ENCODE results near the gene MAFF.
A peak's percentile ranks its signal among the peaks of the same experiment; 100 is the strongest.

MAFF gene

DNA sequence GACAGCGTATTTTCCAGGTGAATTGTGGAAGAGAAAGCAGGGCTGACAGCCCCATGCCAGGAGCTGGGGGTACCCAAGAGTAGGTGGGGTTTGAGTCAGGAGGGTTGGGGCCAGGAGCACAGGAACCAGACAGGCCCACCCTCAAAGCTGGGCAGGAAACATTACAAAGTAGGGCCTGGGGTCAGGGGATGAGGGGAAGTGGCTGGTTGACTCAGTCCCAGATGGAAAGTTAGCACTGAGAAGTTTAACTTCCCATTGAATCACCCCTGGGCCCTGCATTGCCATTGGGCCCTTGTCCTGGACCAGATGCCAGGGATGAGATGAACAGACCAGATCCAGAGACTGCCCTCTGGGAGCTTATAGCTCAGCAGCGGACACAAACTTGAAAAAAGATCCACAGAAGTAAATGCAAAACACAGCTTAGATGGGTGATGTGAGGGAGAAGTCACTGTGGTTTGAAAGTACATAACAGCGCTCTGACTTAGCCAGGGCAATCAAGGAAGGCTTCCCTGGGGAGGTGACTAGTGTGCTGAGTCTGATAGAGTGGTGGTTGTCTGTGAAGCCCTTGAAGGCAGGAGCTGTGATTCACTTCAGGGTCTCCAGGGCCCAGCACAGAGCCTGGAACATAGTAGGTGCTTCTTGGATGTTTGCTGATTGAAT lies 2.2 kb downstream of the MAFF start:
- no peak overlapping the region for H3K4me2 ChIP-seq (ENCODE audit: insufficient read depth, low read length)
- H3K4me1 ChIP-seq (ENCODE audit: insufficient read depth, low read length): peaks cover 35% of the 10 kb centered on the region
- no peak overlapping the region for H3K27ac ChIP-seq (ENCODE audit: low read length)
- H2AFZ ChIP-seq (ENCODE audit: low read depth, low read length): no peak overlapping the region
- no peaks in the 10 kb centered on the region; the same call in 1 of the 2 replicates for H3K36me3 ChIP-seq (ENCODE audit: insufficient read depth, low read length)
- TF ChIP-seq, protein P1, sequence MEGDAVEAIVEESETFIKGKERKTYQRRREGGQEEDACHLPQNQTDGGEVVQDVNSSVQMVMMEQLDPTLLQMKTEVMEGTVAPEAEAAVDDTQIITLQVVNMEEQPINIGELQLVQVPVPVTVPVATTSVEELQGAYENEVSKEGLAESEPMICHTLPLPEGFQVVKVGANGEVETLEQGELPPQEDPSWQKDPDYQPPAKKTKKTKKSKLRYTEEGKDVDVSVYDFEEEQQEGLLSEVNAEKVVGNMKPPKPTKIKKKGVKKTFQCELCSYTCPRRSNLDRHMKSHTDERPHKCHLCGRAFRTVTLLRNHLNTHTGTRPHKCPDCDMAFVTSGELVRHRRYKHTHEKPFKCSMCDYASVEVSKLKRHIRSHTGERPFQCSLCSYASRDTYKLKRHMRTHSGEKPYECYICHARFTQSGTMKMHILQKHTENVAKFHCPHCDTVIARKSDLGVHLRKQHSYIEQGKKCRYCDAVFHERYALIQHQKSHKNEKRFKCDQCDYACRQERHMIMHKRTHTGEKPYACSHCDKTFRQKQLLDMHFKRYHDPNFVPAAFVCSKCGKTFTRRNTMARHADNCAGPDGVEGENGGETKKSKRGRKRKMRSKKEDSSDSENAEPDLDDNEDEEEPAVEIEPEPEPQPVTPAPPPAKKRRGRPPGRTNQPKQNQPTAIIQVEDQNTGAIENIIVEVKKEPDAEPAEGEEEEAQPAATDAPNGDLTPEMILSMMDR (IDR thresholded peaks at IDR 0.05; ENCODE audit: borderline replicate concordance, extremely low read depth, low read length, poor library complexity, severe bottlenecking): no peak
- H3K9me3 ChIP-seq (ENCODE audit: insufficient read depth, low read length, severe bottlenecking): no peaks in the 10 kb centered on the region
- DNase-seq (no peak), ATAC-seq (ENCODE audit: insufficient read depth, low read depth) (no peak)
- H3K4me3 ChIP-seq (ENCODE audit: low read depth in 1 of 2, low read length in 2 of 2): no peak overlapping the region
- H3K27me3 ChIP-seq (ENCODE audit: insufficient read depth, low read length, poor library complexity): peaks cover 11% of the 10 kb centered on the region
- peaks cover 25% of the 10 kb centered on the region for H4K20me1 ChIP-seq (ENCODE audit: insufficient read depth, low read length)
- H3K79me2 ChIP-seq (ENCODE audit: insufficient read depth, low read length): no peaks in the 10 kb centered on the region
- no peak overlapping the region for H3K9ac ChIP-seq (ENCODE audit: low read depth, low read length)

DNA sequence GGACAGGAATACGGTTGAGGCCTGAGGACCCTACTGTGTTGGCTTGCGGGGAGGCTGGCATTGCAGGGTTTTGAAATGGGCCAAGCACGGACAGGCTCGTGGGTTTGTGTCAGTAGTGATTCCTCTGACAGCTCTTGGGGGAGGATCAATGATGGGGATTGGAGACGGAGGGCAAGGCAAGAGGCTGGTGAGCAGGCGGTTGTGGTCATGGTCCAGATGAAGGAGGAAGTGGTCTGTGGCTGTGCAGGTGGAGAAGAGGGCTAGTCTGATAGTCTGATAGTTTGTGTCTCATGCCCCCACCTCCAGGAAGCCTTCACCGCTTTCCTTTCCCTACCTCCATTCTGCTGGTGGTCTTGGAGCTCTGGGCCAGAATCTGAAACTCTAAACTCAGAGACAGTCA lies 3.0 kb downstream of the MAFF start:
- Histone ChIP-seq H3K9me3 (ENCODE audit: insufficient read depth, low read length, severe bottlenecking) (no peaks in the 10 kb centered on the region), H3K27me3 (ENCODE audit: insufficient read depth, low read length, poor library complexity) (peaks cover 11% of the 10 kb centered on the region), H3K27ac (ENCODE audit: low read length) (no peak overlapping the region), H3K4me2 (ENCODE audit: insufficient read depth, low read length) (no peak overlapping the region), H3K36me3 (ENCODE audit: insufficient read depth, low read length) (no peaks in the 10 kb centered on the region; the same call in 1 of the 2 replicates), H2AFZ (ENCODE audit: low read depth, low read length) (no peak overlapping the region), H3K79me2 (ENCODE audit: insufficient read depth, low read length) (no peaks in the 10 kb centered on the region), H4K20me1 (ENCODE audit: insufficient read depth, low read length) (peaks cover 25% of the 10 kb centered on the region), H3K4me3 (ENCODE audit: low read depth in 1 of 2, low read length in 2 of 2) (no peak overlapping the region), H3K4me1 (ENCODE audit: insufficient read depth, low read length) (peaks cover 35% of the 10 kb centered on the region), H3K9ac (ENCODE audit: low read depth, low read length) (no peak overlapping the region)
- DNase-seq: peak; percentile 30
- no peak for ATAC-seq (ENCODE audit: insufficient read depth, low read depth)
- TF ChIP-seq EZH2 (IDR thresholded peaks at IDR 0.05; ENCODE audit: borderline replicate concordance, low read depth, low read length, severe bottlenecking): no peak
- TF ChIP-seq, protein P1 (IDR thresholded peaks at IDR 0.05; ENCODE audit: borderline replicate concordance, extremely low read depth, low read length, poor library complexity, severe bottlenecking): no peak

DNA sequence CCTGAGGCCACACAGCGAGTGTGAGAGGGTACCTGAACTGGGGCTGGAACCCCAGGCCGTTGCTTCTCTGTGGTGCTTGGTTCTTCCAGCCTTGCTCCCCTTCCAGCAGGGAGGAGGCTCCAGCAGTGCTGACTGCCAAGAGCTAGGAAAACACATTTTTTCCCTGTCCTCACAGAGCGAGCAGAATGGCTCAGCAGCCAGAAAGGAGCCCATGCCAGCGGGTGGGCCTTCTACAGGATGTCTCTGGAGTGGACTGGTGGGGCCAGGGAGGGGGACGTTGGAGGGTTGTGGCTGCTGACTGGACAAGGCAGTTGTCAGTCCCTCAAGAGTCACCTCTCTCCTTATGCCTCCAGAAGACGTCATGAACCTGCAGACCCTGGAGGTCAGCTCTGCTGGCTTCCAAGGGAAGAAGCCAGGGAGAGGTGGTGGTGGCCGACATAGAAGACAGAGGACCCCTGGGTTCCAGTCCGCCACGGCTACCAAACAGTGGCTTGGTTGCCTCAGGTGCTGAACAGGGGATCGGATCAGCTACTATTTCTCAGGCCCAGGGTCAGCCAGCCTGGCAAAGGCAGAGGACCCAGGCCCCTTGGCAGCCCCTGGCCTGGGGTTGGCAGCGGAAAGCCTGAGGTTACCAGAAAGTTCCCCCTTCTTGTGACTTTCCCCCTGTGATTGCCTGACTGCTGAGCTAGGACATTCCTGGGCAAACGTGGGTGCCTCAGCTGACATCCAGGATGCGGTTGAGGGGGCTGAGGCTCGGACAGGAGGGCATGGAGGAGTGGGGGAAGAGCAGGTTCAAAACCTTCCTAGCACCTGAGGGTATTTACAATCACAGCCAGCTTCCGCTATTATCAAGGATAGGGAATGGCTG lies 3.7 kb downstream of the MAFF start:
- Histone ChIP-seq H3K9me3 (ENCODE audit: insufficient read depth, low read length, severe bottlenecking) (no peaks in the 10 kb centered on the region), H3K4me3 (ENCODE audit: low read depth in 1 of 2, low read length in 2 of 2) (no peak overlapping the region), H2AFZ (ENCODE audit: low read depth, low read length) (no peak overlapping the region), H3K27me3 (ENCODE audit: insufficient read depth, low read length, poor library complexity) (peaks cover 11% of the 10 kb centered on the region), H3K27ac (ENCODE audit: low read length) (no peak overlapping the region), H3K4me2 (ENCODE audit: insufficient read depth, low read length) (no peak overlapping the region), H4K20me1 (ENCODE audit: insufficient read depth, low read length) (peaks cover 25% of the 10 kb centered on the region), H3K4me1 (ENCODE audit: insufficient read depth, low read length) (peaks cover 35% of the 10 kb centered on the region), H3K9ac (ENCODE audit: low read depth, low read length) (no peak overlapping the region), H3K79me2 (ENCODE audit: insufficient read depth, low read length) (no peaks in the 10 kb centered on the region), H3K36me3 (ENCODE audit: insufficient read depth, low read length) (no peaks in the 10 kb centered on the region; the same call in 1 of the 2 replicates)
- no peak for ATAC-seq (ENCODE audit: insufficient read depth, low read depth)
- TF ChIP-seq, protein P1 (IDR thresholded peaks at IDR 0.05; ENCODE audit: borderline replicate concordance, extremely low read depth, low read length, poor library complexity, severe bottlenecking): no peak
- no peak for TF ChIP-seq EZH2 (IDR thresholded peaks at IDR 0.05; ENCODE audit: borderline replicate concordance, low read depth, low read length, severe bottlenecking)
- no peak for DNase-seq
